Measurements from ENCODE around the gene MCUR1.

GRCh38 chr6:13838616-13839015 is 24.3 kb upstream of the MCUR1 start:
- no peak for TF ChIP-seq POLR2A (IDR thresholded peaks at IDR 0.05; ENCODE audit: low read length)
- no peak for TF ChIP-seq GATA1 (IDR thresholded peaks at IDR 0.05; ENCODE audit: low read depth, low read length)
